Neural cell (in vitro differentiated cells): ENCODE measurements around the gene SSTR5. TPM values are rescaled to one million over a fixed set of nuclear protein-coding genes. Genes with fewer than 3 reads are reported as not detected.

Experiments used
- H2AFZ ChIP-seq: fragments of 200-600, 300-800 bp; sonication (generic), shearing (Covaris generic); 2 replicates; pipeline ENCODE4 v1.6.0; 2014; ENCODE audit warnings: low read depth, mild to moderate bottlenecking, antibody characterized with exemption, low read length, moderate library complexity
- H3F3A ChIP-seq: fragments of 200-600 bp; shearing (Covaris generic); 2 replicates; pipeline ENCODE4 v1.6.1; 2016; ENCODE audit warnings: mild to moderate bottlenecking, moderate library complexity, mixed read lengths, antibody characterized with exemption, low read length; ENCODE audit not compliant: insufficient read depth, poor library complexity, severe bottlenecking
- H3K27ac ChIP-seq: fragments of 200-600, 300-800 bp; sonication (generic), shearing (Covaris generic); 2 replicates; pipeline ENCODE4 v1.5.1; 2014; ENCODE audit warnings: mild to moderate bottlenecking, low read length, moderate library complexity
- H3K27me3 ChIP-seq: fragments of 300-800, 200-600 bp; sonication (generic), shearing (Covaris generic); 2 replicates; pipeline ENCODE4 v1.6.0; 2014; ENCODE audit warnings: mild to moderate bottlenecking, low read depth, low read length, moderate library complexity; ENCODE audit not compliant: insufficient read depth
- H3K36me3 ChIP-seq: fragments of 300-800, 200-600 bp; sonication (generic), shearing (Covaris generic); 2 replicates; pipeline ENCODE4 v1.5.1; 2014; ENCODE audit warnings: mild to moderate bottlenecking, antibody characterized with exemption, low read length, moderate library complexity; ENCODE audit not compliant: insufficient read depth
- H3K4me2 ChIP-seq: fragments of 300-800, 200-600 bp; sonication (generic), shearing (Covaris generic); 2 replicates; pipeline ENCODE4 v1.6.0; 2014; ENCODE audit warnings: mild to moderate bottlenecking, low read length
- H3K4me3 ChIP-seq: fragments of 300-800, 200-600 bp; sonication (generic), shearing (Covaris generic); 2 replicates; pipeline ENCODE4 v1.5.1; 2014; ENCODE audit warnings: mild to moderate bottlenecking, low read length, moderate library complexity
- H3K79me2 ChIP-seq: fragments of 200-600 bp; shearing (Covaris generic); replicated peaks from 2 replicates; pipeline ENCODE4 v1.6.0; 2014; ENCODE audit warnings: mild to moderate bottlenecking, low read length, moderate library complexity; ENCODE audit not compliant: insufficient read depth
- H3K9ac ChIP-seq: fragments of 300-800, 200-600 bp; sonication (generic), shearing (Covaris generic); 2 replicates; pipeline ENCODE4 v1.6.1; 2016; ENCODE audit warnings: mild to moderate bottlenecking, low read length, mixed read lengths
- H3K9me2 ChIP-seq: fragments of 200-600 bp; shearing (Covaris generic); 2 replicates; pipeline ENCODE4 v1.6.1; 2016; ENCODE audit warnings: mild to moderate bottlenecking, low read length, mixed read lengths; ENCODE audit not compliant: insufficient read depth
- H3K9me3 ChIP-seq: fragments of 200-600, 300-800 bp; sonication (generic), shearing (Covaris generic); 2 replicates; pipeline ENCODE4 v1.6.1; 2016; ENCODE audit warnings: mild to moderate bottlenecking, mixed run types, low read length, moderate library complexity, mixed read lengths
- H4K20me1 ChIP-seq: fragments of 200-600 bp; shearing (Covaris generic); 2 replicates; pipeline ENCODE4 v1.6.1; 2016; ENCODE audit warnings: mild to moderate bottlenecking, mixed run types; ENCODE audit not compliant: insufficient read depth
- CTCF ChIP-seq: fragments of 450-650 bp; IDR thresholded peaks from 2 replicates; pipeline ENCODE4 v1.5.1; 2014; ENCODE audit warnings: antibody characterized with exemption, mild to moderate bottlenecking, moderate library complexity; ENCODE audit not compliant: poor library complexity, severe bottlenecking
- EP300 ChIP-seq: fragments of 450-650 bp; conservative IDR thresholded peaks from 2 replicates; pipeline ENCODE4 v1.6.1; 2014; ENCODE audit warnings: antibody characterized with exemption, mild to moderate bottlenecking, moderate library complexity; ENCODE audit not compliant: poor library complexity, severe bottlenecking
- EZH2 ChIP-seq: fragments of 200-600, 300-800 bp; shearing (Covaris generic), sonication (generic); IDR thresholded peaks from 2 replicates; pipeline ENCODE4 v1.6.1; 2014; ENCODE audit warnings: antibody characterized with exemption, low read length, borderline replicate concordance, mild to moderate bottlenecking; ENCODE audit not compliant: insufficient read depth, poor library complexity, severe bottlenecking
- MXI1 ChIP-seq: fragments of 450-650 bp; conservative IDR thresholded peaks from 2 replicates; pipeline ENCODE4 v1.6.1; 2014; ENCODE audit warnings: antibody characterized with exemption, mild to moderate bottlenecking; ENCODE audit not compliant: poor library complexity, severe bottlenecking
- POLR2AphosphoS5 ChIP-seq: IDR thresholded peaks from 2 replicates; pipeline ENCODE4 v1.6.1; 2012
- RAD21 ChIP-seq: fragments of 450-650 bp; conservative IDR thresholded peaks from 2 replicates; pipeline ENCODE4 v1.6.1; 2014; ENCODE audit warnings: antibody characterized with exemption, mild to moderate bottlenecking, moderate library complexity
- SMC3 ChIP-seq: fragments of 450-650 bp; conservative IDR thresholded peaks from 2 replicates; pipeline ENCODE4 v1.6.1; 2014; ENCODE audit warnings: antibody characterized with exemption, mild to moderate bottlenecking, moderate library complexity; ENCODE audit not compliant: poor library complexity
- TAF1 ChIP-seq: IDR thresholded peaks from 2 replicates; pipeline ENCODE4 v1.6.1; 2012; ENCODE audit warnings: low read depth
- polyA plus RNA-seq: library from polyadenylated mRNA; depleted of rRNA; stranded (reverse); fragments of >200 nt; gene quantifications from 2 replicates; pipeline ENCODE4 v1.2.3, GENCODE V29; 2014
- TF ChIP-seq, protein P1 (sequence below): IDR thresholded peaks from 2 replicates; pipeline ENCODE4 v1.6.1; 2012; ENCODE audit warnings: borderline replicate concordance

The SSTR5 gene
- polyA plus RNA-seq, 1 donor from 2014 or later, result not detected

DNA sequence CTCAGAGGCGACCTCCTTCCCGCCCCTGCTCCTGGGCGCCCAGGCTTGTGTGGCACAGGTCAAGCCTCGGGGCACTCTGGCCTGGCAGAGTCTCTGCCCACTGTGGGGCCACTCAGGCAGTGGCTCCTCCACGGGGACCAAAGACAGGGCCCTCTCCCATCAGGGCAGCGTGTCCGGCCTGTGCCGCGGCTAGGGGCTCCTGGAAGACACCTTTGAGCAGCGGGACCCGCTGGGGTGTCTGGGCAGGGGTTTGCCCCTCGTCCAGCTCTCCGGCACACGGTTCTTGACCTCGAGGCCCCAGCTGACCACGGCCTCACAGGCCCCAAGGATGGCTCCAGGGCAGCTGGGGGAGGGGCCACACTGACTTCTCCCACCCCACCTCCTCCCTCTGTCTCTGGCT is 24.7 kb upstream of the SSTR5 start:
- Histone ChIP-seq H3K9me3 (no peaks in the 10 kb centered on the region), H3K27me3 (no peaks in the 10 kb centered on the region), H3K9ac (no peak overlapping the region), H3K27ac (no peak overlapping the region), H3K79me2 (no peaks in the 10 kb centered on the region), H4K20me1 (no peaks in the 10 kb centered on the region), H3K4me2 (no peak overlapping the region), H3K9me2 (no peaks in the 10 kb centered on the region), H3K4me3 (no peak overlapping the region), H3F3A (no peaks in the 10 kb centered on the region), H2AFZ (no peak overlapping the region), H3K36me3 (no peaks in the 10 kb centered on the region)
- no peak for TF ChIP-seq RAD21
- TF ChIP-seq SMC3, result no peak
- no peak for TF ChIP-seq MXI1
- no peak for TF ChIP-seq CTCF
- TF ChIP-seq, protein P1, sequence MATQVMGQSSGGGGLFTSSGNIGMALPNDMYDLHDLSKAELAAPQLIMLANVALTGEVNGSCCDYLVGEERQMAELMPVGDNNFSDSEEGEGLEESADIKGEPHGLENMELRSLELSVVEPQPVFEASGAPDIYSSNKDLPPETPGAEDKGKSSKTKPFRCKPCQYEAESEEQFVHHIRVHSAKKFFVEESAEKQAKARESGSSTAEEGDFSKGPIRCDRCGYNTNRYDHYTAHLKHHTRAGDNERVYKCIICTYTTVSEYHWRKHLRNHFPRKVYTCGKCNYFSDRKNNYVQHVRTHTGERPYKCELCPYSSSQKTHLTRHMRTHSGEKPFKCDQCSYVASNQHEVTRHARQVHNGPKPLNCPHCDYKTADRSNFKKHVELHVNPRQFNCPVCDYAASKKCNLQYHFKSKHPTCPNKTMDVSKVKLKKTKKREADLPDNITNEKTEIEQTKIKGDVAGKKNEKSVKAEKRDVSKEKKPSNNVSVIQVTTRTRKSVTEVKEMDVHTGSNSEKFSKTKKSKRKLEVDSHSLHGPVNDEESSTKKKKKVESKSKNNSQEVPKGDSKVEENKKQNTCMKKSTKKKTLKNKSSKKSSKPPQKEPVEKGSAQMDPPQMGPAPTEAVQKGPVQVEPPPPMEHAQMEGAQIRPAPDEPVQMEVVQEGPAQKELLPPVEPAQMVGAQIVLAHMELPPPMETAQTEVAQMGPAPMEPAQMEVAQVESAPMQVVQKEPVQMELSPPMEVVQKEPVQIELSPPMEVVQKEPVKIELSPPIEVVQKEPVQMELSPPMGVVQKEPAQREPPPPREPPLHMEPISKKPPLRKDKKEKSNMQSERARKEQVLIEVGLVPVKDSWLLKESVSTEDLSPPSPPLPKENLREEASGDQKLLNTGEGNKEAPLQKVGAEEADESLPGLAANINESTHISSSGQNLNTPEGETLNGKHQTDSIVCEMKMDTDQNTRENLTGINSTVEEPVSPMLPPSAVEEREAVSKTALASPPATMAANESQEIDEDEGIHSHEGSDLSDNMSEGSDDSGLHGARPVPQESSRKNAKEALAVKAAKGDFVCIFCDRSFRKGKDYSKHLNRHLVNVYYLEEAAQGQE, result no peak
- no peak for TF ChIP-seq EZH2
- TF ChIP-seq EP300, result no peak
- no peak for TF ChIP-seq TAF1
- no peak for TF ChIP-seq POLR2AphosphoS5

DNA sequence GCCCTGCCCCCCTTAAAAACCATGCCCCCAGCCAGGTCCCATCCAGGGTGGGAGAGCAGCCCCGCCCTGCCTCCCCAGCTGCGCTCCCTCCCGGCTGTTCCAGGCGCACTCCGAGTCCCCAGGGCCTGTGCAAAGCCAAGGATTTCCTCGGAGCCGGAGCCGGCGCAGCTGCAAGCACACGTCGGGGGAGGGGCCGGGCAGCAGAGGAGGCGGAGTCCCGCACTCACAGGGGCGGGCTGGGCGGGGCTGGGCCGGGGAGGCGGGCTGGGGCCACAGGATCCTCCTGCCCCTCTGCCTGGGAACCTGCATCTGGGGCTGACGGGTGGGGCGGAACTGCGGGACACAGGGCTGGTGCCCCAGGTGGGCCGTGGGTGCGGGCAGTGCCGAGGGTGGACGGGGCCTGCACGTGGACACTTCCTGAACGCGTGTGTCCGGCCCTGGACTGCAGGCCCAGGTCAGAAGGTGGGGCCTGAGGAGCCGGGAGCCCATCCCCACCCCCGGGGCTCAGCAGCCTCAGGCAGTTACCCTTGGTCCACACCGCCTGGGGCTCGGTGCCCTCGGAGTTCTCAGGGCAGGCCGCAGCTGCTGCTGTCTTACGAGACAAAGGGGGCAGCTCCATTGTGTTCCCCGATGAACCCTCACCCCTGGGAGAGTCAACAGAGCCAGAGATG is 24.0 kb upstream of the SSTR5 start:
- Histone ChIP-seq H3K27me3 (no peaks in the 10 kb centered on the region), H3K9ac (peak overlapping the region; percentile 1), H3K9me2 (no peaks in the 10 kb centered on the region), H3K79me2 (no peaks in the 10 kb centered on the region), H3K9me3 (no peaks in the 10 kb centered on the region), H3K4me3 (no peak overlapping the region), H2AFZ (no peak overlapping the region), H3K36me3 (no peaks in the 10 kb centered on the region), H4K20me1 (no peaks in the 10 kb centered on the region), H3K27ac (no peak overlapping the region), H3F3A (no peaks in the 10 kb centered on the region), H3K4me2 (no peak overlapping the region)
- peak; percentile 14 for TF ChIP-seq SMC3
- TF ChIP-seq RAD21, result no peak
